MCF 10A (cell line): ENCODE measurements around the gene DDX1. TPM values are rescaled to one million over a fixed set of nuclear protein-coding genes. Genes with fewer than 3 reads are reported as not detected.

Experiments used
- BruUV-seq: library from RNA; stranded (reverse); fragments of 400-500 nt; replicated peaks from 2 replicates; lab custom pipeline; 2021; lab: Mats Ljungman, UMichigan
- CTCF ChIA-PET: fragments of 300-600 bp; sonication (Branson Sonifier 250); formaldehyde crosslinking; extraction: SDS; loops from one replicate; lab custom pipeline; 2021; ENCODE audit warnings: antibody characterized with exemption, inconsistent platforms; lab: Yijun Ruan, JAX
- POLR2A ChIA-PET: fragments of 300-600, 350-650 bp; sonication (Branson Sonifier 250); formaldehyde crosslinking; extraction: SDS; loops from one replicate; lab custom pipeline; 2020; ENCODE audit warnings: antibody characterized with exemption, inconsistent platforms; lab: Yijun Ruan, JAX
- DNase-seq: peaks from one replicate; pipeline ENCODE4 v3.0.0-alpha.2; 2018; ENCODE audit not compliant: unreplicated experiment
- H3K27ac Mint-ChIP-seq: one replicate; pipeline ENCODE4 v1.8.0; 2022; ENCODE audit warnings: mild to moderate bottlenecking, low read depth, mixed read lengths; ENCODE audit not compliant: unreplicated experiment
- H3K27me3 Mint-ChIP-seq: one replicate; pipeline ENCODE4 v1.8.0; 2022; ENCODE audit warnings: mixed read lengths; ENCODE audit not compliant: insufficient read depth, unreplicated experiment
- H3K36me3 Mint-ChIP-seq: one replicate; pipeline ENCODE4 v1.8.0; 2022; ENCODE audit warnings: mild to moderate bottlenecking, moderate library complexity, mixed read lengths; ENCODE audit not compliant: insufficient read depth, unreplicated experiment
- H3K4me1 Mint-ChIP-seq: one replicate; pipeline ENCODE4 v1.8.0; 2022; ENCODE audit warnings: mixed read lengths; ENCODE audit not compliant: insufficient read depth, unreplicated experiment
- H3K4me3 Mint-ChIP-seq: one replicate; pipeline ENCODE4 v1.8.0; 2022; ENCODE audit warnings: mild to moderate bottlenecking, moderate library complexity, mixed read lengths; ENCODE audit not compliant: unreplicated experiment
- H3K9me3 Mint-ChIP-seq: one replicate; pipeline ENCODE4 v1.8.0; 2022; ENCODE audit warnings: mixed read lengths; ENCODE audit not compliant: unreplicated experiment
- CTCF ChIP-seq: fragments of 200-600 bp; IDR thresholded peaks from one replicate; pipeline ENCODE4 v1.8.0; 2022; ENCODE audit warnings: antibody characterized with exemption, mild to moderate bottlenecking; ENCODE audit not compliant: unreplicated experiment
- intact Hi-C: fragments of 100-400 bp; cut with micrococcal nuclease; formaldehyde crosslinking; loops from 2 replicates; pipeline ENCODE4 v1.14.1; 2022
- total RNA-seq: library from RNA; stranded (reverse); gene quantifications from 2 replicates; pipeline ENCODE4 v1.2.3, GENCODE V29; 2022

The DDX1 gene
- total RNA-seq, 1 experiment from 2014 or later, result 119 TPM

- Mint-ChIP-seq H3K4me1 (peaks cover 6% of the 10 kb centered on the region), H3K27ac (no peak overlapping the region), H3K27me3 (no peaks in the 10 kb centered on the region), H3K4me3 (no peak overlapping the region), H3K9me3 (peaks cover 11% of the 10 kb centered on the region), H3K36me3 (peaks cover 40% of the 10 kb centered on the region)
- peak; percentile 70 for DNase-seq
- BruUV-seq, result no TSS peak
- intact Hi-C loops, result loop anchor here (1.0 to 10.0 kb wide), 7 partner anchors 95 to 1118 kb away; no protein-coding TSS in a partner anchor
- peak; percentile 86 for TF ChIP-seq CTCF
- POLR2A ChIA-PET, result no interaction called here
- CTCF ChIA-PET, result interaction anchor here (0.6 to 3.6 kb wide), 30 partner anchors 8 to 1120 kb away, joined by 3 to 20 read pairs (median 4); partner anchors contain the start of gene MYCN
Measured at GRCh38 chr2:15636972-15637785, 45.5 kb downstream of the DDX1 start.

- DNase-seq, result no peak
- H3K27ac Mint-ChIP-seq, result no peak overlapping the region
- POLR2A ChIA-PET, result no interaction called here
- H3K27me3 Mint-ChIP-seq, result no peaks in the 10 kb centered on the region
- intact Hi-C loops, result loop anchor here (5.0 to 10.0 kb wide), 4 partner anchors 94 to 1116 kb away; no protein-coding TSS in a partner anchor
- H3K4me3 Mint-ChIP-seq, result no peak overlapping the region
- peaks cover 6% of the 10 kb centered on the region for H3K4me1 Mint-ChIP-seq
- CTCF ChIA-PET, result interaction anchor here (0.6 to 2.1 kb wide), 10 partner anchors 13 to 1117 kb away, joined by 3 to 11 read pairs (median 4); no protein-coding TSS in a partner anchor
- no peak for TF ChIP-seq CTCF
- H3K9me3 Mint-ChIP-seq, result peaks cover 11% of the 10 kb centered on the region
- BruUV-seq, result no TSS peak
- peaks cover 27% of the 10 kb centered on the region for H3K36me3 Mint-ChIP-seq
Measured at GRCh38 chr2:15638720-15639119, 47.1 kb downstream of the DDX1 start.

DNA sequence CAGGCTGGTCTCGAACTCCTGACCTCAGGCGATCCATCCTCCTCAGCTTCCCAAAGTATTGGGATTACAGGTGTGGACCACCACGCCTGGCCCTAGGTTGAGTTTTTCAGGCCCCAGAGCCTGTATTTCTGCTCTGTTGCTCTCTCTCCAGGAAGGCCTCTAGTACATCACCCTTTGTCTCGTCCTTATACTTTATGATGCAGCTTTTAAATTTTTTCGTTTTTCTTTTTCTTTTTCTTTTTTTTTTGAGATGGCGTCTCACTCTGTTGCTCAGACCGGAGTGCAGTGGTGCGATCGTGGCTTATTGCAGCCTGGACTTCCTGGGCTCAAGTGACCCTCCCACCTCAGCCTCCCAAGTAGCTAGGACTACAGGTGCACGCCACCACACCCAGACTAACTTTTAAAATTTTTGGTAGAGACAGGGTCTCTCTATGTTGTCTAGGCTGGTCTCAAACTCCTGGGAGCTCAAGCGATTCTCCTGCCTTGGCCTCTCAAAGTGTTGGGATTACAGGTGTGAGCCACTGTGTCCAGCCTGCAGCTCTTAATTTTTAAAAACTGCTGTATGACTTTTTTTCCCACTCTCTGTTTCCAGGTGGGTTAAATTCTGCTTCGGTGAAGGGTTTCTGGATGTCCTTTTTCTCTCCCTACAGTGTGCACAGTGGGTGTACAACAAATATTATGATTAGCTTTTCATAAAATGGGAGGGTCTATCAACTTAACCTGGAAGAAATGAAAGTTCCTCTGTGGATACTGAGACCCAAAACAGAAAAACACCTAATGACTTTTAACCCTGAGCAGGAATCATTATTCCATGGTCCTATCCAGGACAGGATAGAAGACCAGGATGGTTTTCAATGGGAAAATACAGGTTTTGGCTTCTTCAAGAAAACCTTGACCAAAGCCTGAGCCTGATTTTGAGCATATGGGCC lies 47.9 kb downstream of the DDX1 start:
- CTCF ChIA-PET, result interaction anchor here (0.6 to 1.9 kb wide), 12 partner anchors 169 to 1116 kb away, joined by 3 to 14 read pairs (median 3); no protein-coding TSS in a partner anchor
- no TSS peak for BruUV-seq
- peaks cover 21% of the 10 kb centered on the region for H3K36me3 Mint-ChIP-seq
- TF ChIP-seq CTCF, result no peak
- no peak overlapping the region for H3K4me3 Mint-ChIP-seq
- no peaks in the 10 kb centered on the region for H3K27me3 Mint-ChIP-seq
- POLR2A ChIA-PET, result interaction anchor here (1.4 kb wide), 1 partner anchor 969 kb away, joined by 4 read pairs; no protein-coding TSS in a partner anchor
- intact Hi-C loops, result loop anchor here (1.0 to 10.0 kb wide), 5 partner anchors 35 to 1115 kb away; no protein-coding TSS in a partner anchor
- H3K27ac Mint-ChIP-seq, result no peak overlapping the region
- peaks cover 11% of the 10 kb centered on the region for H3K9me3 Mint-ChIP-seq
- peaks cover 6% of the 10 kb centered on the region for H3K4me1 Mint-ChIP-seq
- DNase-seq, result no peak
